GM10248 (cell line): ENCODE data around the gene PPARGC1A.

Experiments
- CTCF ChIA-PET: fragments of 300-600 bp; sonication (Branson Sonifier 250); formaldehyde crosslinking; extraction: SDS; loops from one replicate; lab custom pipeline; 2021; ENCODE audit warnings: antibody characterized with exemption; lab: Yijun Ruan, JAX
- POLR2A ChIA-PET: fragments of 350-650 bp; sonication (Branson Sonifier 250); formaldehyde crosslinking; extraction: SDS; loops from one replicate; lab custom pipeline; 2020; ENCODE audit warnings: antibody characterized with exemption; lab: Yijun Ruan, JAX
- DNase-seq: peaks from one replicate; pipeline ENCODE4 v3.0.0; 2012; ENCODE audit errors: extremely low spot score
- TF ChIP-seq, protein P1 (sequence below): IDR thresholded peaks from 2 replicates; pipeline ENCODE4 v1.5.1; 2012; ENCODE audit warnings: mild to moderate bottlenecking, low read depth; ENCODE audit errors: extremely low read depth, missing control alignments, control extremely low read depth

The PPARGC1A gene

DNA sequence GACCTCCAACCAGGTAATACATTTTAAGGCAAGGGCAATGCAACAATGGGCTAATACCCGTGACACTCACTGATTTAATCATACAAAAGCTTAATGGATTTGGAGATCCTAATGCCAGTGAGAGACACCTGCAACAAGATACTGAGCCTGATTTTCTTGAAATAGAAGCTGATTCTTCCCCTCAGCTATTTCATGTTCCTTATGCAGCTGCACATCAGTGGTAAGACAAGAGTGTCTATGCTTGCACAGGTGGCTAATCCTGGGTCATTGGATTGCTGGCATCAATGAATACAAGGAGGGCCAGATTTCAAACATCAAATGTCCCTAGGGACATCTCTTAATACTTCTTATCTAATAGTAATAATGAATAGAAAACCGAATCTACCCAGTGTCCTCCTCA lies 139.7 kb downstream of the PPARGC1A start:
- TF ChIP-seq, protein P1, sequence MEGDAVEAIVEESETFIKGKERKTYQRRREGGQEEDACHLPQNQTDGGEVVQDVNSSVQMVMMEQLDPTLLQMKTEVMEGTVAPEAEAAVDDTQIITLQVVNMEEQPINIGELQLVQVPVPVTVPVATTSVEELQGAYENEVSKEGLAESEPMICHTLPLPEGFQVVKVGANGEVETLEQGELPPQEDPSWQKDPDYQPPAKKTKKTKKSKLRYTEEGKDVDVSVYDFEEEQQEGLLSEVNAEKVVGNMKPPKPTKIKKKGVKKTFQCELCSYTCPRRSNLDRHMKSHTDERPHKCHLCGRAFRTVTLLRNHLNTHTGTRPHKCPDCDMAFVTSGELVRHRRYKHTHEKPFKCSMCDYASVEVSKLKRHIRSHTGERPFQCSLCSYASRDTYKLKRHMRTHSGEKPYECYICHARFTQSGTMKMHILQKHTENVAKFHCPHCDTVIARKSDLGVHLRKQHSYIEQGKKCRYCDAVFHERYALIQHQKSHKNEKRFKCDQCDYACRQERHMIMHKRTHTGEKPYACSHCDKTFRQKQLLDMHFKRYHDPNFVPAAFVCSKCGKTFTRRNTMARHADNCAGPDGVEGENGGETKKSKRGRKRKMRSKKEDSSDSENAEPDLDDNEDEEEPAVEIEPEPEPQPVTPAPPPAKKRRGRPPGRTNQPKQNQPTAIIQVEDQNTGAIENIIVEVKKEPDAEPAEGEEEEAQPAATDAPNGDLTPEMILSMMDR, result no peak
- ChIA-PET POLR2A (no interaction called here), CTCF (interaction anchor here (1.4 kb wide), 1 partner anchor 18 kb away, joined by 5 read pairs; no protein-coding TSS in a partner anchor)
- no peak for DNase-seq

DNA sequence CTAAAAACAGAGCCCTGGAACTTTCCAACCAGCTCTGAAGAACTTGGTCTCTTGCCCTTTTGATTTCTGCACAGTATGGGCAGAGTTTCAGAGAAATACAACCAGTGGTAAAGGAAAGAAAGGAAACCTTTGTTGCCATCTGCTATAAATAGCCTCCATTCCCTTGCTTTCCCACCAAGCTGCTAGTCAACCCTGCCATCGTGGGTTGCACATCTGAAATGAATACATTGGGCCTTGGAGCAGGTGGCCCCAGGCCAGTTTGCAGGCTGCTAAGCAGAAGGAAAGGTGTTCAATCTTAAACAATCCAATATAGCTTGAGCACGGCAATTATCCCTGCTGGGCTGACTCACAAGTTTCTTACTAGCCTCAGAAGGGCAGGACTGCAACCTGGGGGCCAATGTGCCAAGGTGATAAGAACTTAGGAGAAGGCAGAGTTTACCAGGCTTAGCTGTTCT lies 142.5 kb downstream of the PPARGC1A start:
- TF ChIP-seq, protein P1, result no peak
- ChIA-PET POLR2A (no interaction called here), CTCF (no interaction called here)

GRCh38 chr4:23746672-23747071 lies 143.2 kb downstream of the PPARGC1A start:
- ChIA-PET CTCF (no interaction called here), POLR2A (no interaction called here)
- DNase-seq, result no peak
- TF ChIP-seq, protein P1, result no peak

More for the DNA sequence above, 142.5 kb downstream of the PPARGC1A start:
- DNase-seq, result no peak

GRCh38 chr4:23746027-23746426 lies 143.8 kb downstream of the PPARGC1A start:
- ChIA-PET POLR2A (no interaction called here), CTCF (no interaction called here)
- DNase-seq, result no peak
- TF ChIP-seq, protein P1, result no peak

DNA sequence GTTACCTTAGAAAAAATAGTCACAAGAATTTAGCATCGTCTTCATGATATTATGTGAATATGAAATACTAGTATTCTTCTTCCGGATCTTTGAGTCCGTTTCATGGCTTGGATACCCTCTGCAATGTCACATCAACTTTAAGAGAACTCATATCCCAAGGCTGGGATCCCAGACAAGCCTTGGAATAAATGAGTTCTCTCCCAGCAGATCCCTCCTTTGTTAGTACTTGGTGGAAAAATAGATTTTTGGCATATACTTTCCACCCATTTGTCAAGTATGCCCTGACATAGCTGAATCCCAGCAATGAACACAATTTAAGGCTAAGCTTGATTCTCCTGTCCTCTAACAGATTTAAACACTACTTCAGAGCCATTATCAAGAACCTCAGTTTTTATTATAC lies 144.5 kb downstream of the PPARGC1A start:
- ChIA-PET POLR2A (no interaction called here), CTCF (no interaction called here)
- no peak for DNase-seq
- TF ChIP-seq, protein P1, result no peak
